ENCODE results near the gene THOC5. TPM values are rescaled to one million over a fixed set of nuclear protein-coding genes. Genes with fewer than 3 reads are reported as not detected.

THOC5 gene
- total RNA-seq, 4 donors from 2014 or later, result 22.4 to 43.7 (median 27.0) TPM

- intact Hi-C loops (cut with DNase I; ENCODE audit: low total_unique reads), result no loop called here
- Histone ChIP-seq H3K27me3 (no peaks in the 10 kb centered on the region), H3K27ac (peak overlapping the region; percentile 70 to 88 (median 76)), H3K4me1 (peaks cover 0 to 13% (median 6%) of the 10 kb centered on the region in 4 donors), H3K9me3 (no peaks in the 10 kb centered on the region), H3K36me3 (no peaks in the 10 kb centered on the region), H3K4me3 (peak overlapping the region in 3 of 4 donors; percentile 67 to 79 (median 67))
- 51% methylated on average over 3 to 12 of the region's 12 CpGs for WGBS, 2 donors (ENCODE audit: low coverage in 1 of 2)
- TF ChIP-seq EP300 (IDR thresholded peaks at IDR 0.05; ENCODE audit: low read depth) (no peak), POLR2AphosphoS5 (IDR thresholded peaks at IDR 0.05) (no peak), POLR2A (IDR thresholded peaks at IDR 0.05) (no peak), CTCF (IDR thresholded peaks at IDR 0.05) (no peak)
- in situ Hi-C loops (cut with MboI; ENCODE audit: low pct_ligation_motif_present in 1 of 4, low pct_unique_long_range_greater_than_20kb in 1 of 4, low sequenced_read_pairs in 3 of 4), result no loop called here
- peak; percentile 71 for DNase-seq
These were observed 28.2 kb upstream of the THOC5 start for GRCh38 chr22:29581799-29582198.

GRCh38 chr22:29580200-29580810 is 26.7 kb upstream of the THOC5 start:
- peaks cover 0 to 13% (median 6%) of the 10 kb centered on the region in 4 donors for H3K4me1 ChIP-seq
- WGBS, 2 donors (ENCODE audit: low coverage in 1 of 2), result 20% methylated on average over 8 of the region's 8 CpGs; no CpG with 5 or more reads in 1 of the 2 donors
- no peaks in the 10 kb centered on the region for H3K27me3 ChIP-seq
- H3K4me3 ChIP-seq, result peak overlapping the region; percentile 67 to 85 (median 73)
- H3K36me3 ChIP-seq, result no peaks in the 10 kb centered on the region
- no peak for TF ChIP-seq POLR2A (IDR thresholded peaks at IDR 0.05)
- no peak for TF ChIP-seq CTCF (IDR thresholded peaks at IDR 0.05)
- in situ Hi-C loops (cut with MboI; ENCODE audit: low pct_ligation_motif_present in 1 of 4, low pct_unique_long_range_greater_than_20kb in 1 of 4, low sequenced_read_pairs in 3 of 4) (no loop called here), intact Hi-C loops (cut with DNase I; ENCODE audit: low total_unique reads) (no loop called here)
- H3K9me3 ChIP-seq, result no peaks in the 10 kb centered on the region
- peak; percentile 33 for DNase-seq
- peak overlapping the region; percentile 70 to 88 (median 76) for H3K27ac ChIP-seq

GRCh38 chr22:29578462-29579200 is 25.1 kb upstream of the THOC5 start:
- in situ Hi-C loops (cut with MboI; ENCODE audit: low pct_ligation_motif_present in 1 of 4, low pct_unique_long_range_greater_than_20kb in 1 of 4, low sequenced_read_pairs in 3 of 4), result no loop called here
- WGBS, 2 donors (ENCODE audit: low coverage in 1 of 2), result 74 to 86% methylated on average over 6 to 10 of the region's 10 CpGs
- DNase-seq, result no peak
- no peaks in the 10 kb centered on the region for H3K9me3 ChIP-seq
- H3K36me3 ChIP-seq, result no peaks in the 10 kb centered on the region
- no peak overlapping the region for H3K4me3 ChIP-seq
- TF ChIP-seq EP300 (IDR thresholded peaks at IDR 0.05; ENCODE audit: low read depth), result no peak
- no peak overlapping the region for H3K27ac ChIP-seq
- H3K4me1 ChIP-seq, result peaks cover 0 to 13% (median 6%) of the 10 kb centered on the region in 4 donors
- intact Hi-C loops (cut with DNase I; ENCODE audit: low total_unique reads), result no loop called here
- H3K27me3 ChIP-seq, result no peaks in the 10 kb centered on the region

- 91 to 95% methylated on average over 6 to 7 of the region's 7 CpGs for WGBS, 2 donors (ENCODE audit: low coverage in 1 of 2)
- intact Hi-C loops (cut with DNase I; ENCODE audit: low total_unique reads), result no loop called here
- peaks cover 0 to 3% (median under 1%) of the 10 kb centered on the region in 4 donors for H3K36me3 ChIP-seq
- H3K27me3 ChIP-seq, result no peaks in the 10 kb centered on the region
- in situ Hi-C loops (cut with MboI; ENCODE audit: low pct_ligation_motif_present in 1 of 4, low pct_unique_long_range_greater_than_20kb in 1 of 4, low sequenced_read_pairs in 3 of 4), result no loop called here
- TF ChIP-seq POLR2A (IDR thresholded peaks at IDR 0.05), result no peak
- TF ChIP-seq POLR2AphosphoS5 (IDR thresholded peaks at IDR 0.05), result no peak
- no peak for TF ChIP-seq EP300 (IDR thresholded peaks at IDR 0.05; ENCODE audit: low read depth)
- TF ChIP-seq CTCF (IDR thresholded peaks at IDR 0.05), result no peak
- H3K4me3 ChIP-seq, result no peak overlapping the region
- H3K4me1 ChIP-seq, result peaks cover 0 to 2% (median 0%) of the 10 kb centered on the region in 4 donors
- H3K27ac ChIP-seq, result no peak overlapping the region
- no peak for DNase-seq
- H3K9me3 ChIP-seq, result no peaks in the 10 kb centered on the region
These were observed 21.3 kb upstream of the THOC5 start for GRCh38 chr22:29574762-29575450.

Measured in transverse colon (tissue), 4 donors.